Mesenchymal stem cell (in vitro differentiated cells and primary cell): ENCODE measurements around the gene ATG2A.

Experiments used
- DNase-seq: peaks from one replicate; pipeline ENCODE4 v3.0.0-alpha.2; 2013
- H2AFZ ChIP-seq: one replicate; pipeline ENCODE4 v1.6.1; 2013; ENCODE audit warnings: low read depth, mild to moderate bottlenecking, control low read depth, inconsistent platforms, low read length, moderate library complexity
- H2AK5ac ChIP-seq: 2 replicates; pipeline ENCODE4 v1.6.1; 2013; ENCODE audit warnings: low read length, moderate library complexity, mild to moderate bottlenecking, inconsistent platforms; ENCODE audit not compliant: severe bottlenecking
- H2BK120ac ChIP-seq: one replicate; pipeline ENCODE4 v1.6.1; 2013; ENCODE audit warnings: low read depth, mild to moderate bottlenecking, inconsistent platforms, low read length, moderate library complexity
- H2BK12ac ChIP-seq, 2 experiments: one replicate each; pipeline ENCODE4 v1.6.1; 2013; ENCODE audit warnings: inconsistent platforms in 2 of 2, low read length in 2 of 2, mild to moderate bottlenecking in 2 of 2, moderate library complexity in 2 of 2, control low read depth in 1 of 2
- H2BK15ac ChIP-seq: one replicate; pipeline ENCODE4 v1.6.1; 2013; ENCODE audit warnings: mild to moderate bottlenecking, low read depth, inconsistent platforms; ENCODE audit not compliant: poor library complexity, severe bottlenecking
- H2BK5ac ChIP-seq: 2 replicates; pipeline ENCODE4 v1.6.1; 2013; ENCODE audit warnings: low read depth, mild to moderate bottlenecking, low read length, control low read depth, inconsistent platforms; ENCODE audit not compliant: poor library complexity, severe bottlenecking
- H3K14ac ChIP-seq, 2 experiments: one replicate each; pipeline ENCODE4 v1.6.1; 2013; ENCODE audit warnings: inconsistent platforms in 2 of 2, low read length in 2 of 2, control low read depth in 1 of 2, mild to moderate bottlenecking in 1 of 2, moderate library complexity in 1 of 2
- H3K18ac ChIP-seq, 2 experiments: one replicate each; pipeline ENCODE4 v1.6.1; 2013; ENCODE audit warnings: inconsistent platforms in 2 of 2, low read length in 2 of 2, control low read depth in 1 of 2, low read depth in 1 of 2, mild to moderate bottlenecking in 1 of 2
- H3K23ac ChIP-seq, 2 experiments: one replicate each; pipeline ENCODE4 v1.6.1; 2013; ENCODE audit warnings: inconsistent platforms in 2 of 2, low read length in 2 of 2, mild to moderate bottlenecking in 2 of 2, moderate library complexity in 2 of 2, control low read depth in 1 of 2
- H3K27ac ChIP-seq: 2 replicates; pipeline ENCODE4 v1.5.1; 2013; ENCODE audit warnings: mild to moderate bottlenecking, moderate library complexity, low read length, control low read depth, inconsistent platforms; ENCODE audit not compliant: poor library complexity, severe bottlenecking
- H3K27me3 ChIP-seq, 2 experiments: 2 replicates each; pipeline versions ENCODE4 v1.6.1 to v1.7.0; 2013; ENCODE audit warnings: low read length in 2 of 2, mild to moderate bottlenecking in 2 of 2, moderate library complexity in 2 of 2, control low read depth in 1 of 2, inconsistent platforms in 1 of 2; ENCODE audit not compliant: control insufficient read depth in 1 of 2, insufficient read depth in 1 of 2
- H3K36me3 ChIP-seq, 2 experiments: 2 replicates each; pipeline versions ENCODE4 v1.6.1 to v1.7.0; 2013; ENCODE audit warnings: low read length in 2 of 2, control low read depth in 1 of 2, inconsistent platforms in 1 of 2, low read depth in 1 of 2, mild to moderate bottlenecking in 1 of 2; ENCODE audit not compliant: insufficient read depth in 2 of 2, control insufficient read depth in 1 of 2
- H3K4ac ChIP-seq, 2 experiments: one replicate each; pipeline ENCODE4 v1.6.1; 2013; ENCODE audit warnings: inconsistent platforms in 2 of 2, low read length in 2 of 2, mild to moderate bottlenecking in 2 of 2, moderate library complexity in 2 of 2, control low read depth in 1 of 2, low read depth in 1 of 2
- H3K4me1 ChIP-seq: 2 replicates; pipeline ENCODE4 v1.6.1; 2013; ENCODE audit warnings: low read depth, low read length, control low read depth; ENCODE audit not compliant: control insufficient read depth, insufficient read depth
- H3K4me2 ChIP-seq: 2 replicates; pipeline ENCODE4 v1.6.1; 2013; ENCODE audit warnings: low read length, mild to moderate bottlenecking, inconsistent platforms; ENCODE audit not compliant: poor library complexity, severe bottlenecking
- H3K4me3 ChIP-seq, 2 experiments: 2 replicates each; pipeline versions ENCODE4 v1.5.1 to v1.7.0; 2013; ENCODE audit warnings: low read length in 2 of 2, mild to moderate bottlenecking in 2 of 2, control low read depth in 1 of 2, low read depth in 1 of 2; ENCODE audit not compliant: insufficient read depth in 1 of 2
- H3K79me1 ChIP-seq: replicated peaks from 2 replicates; pipeline ENCODE4 v1.6.1; 2013; ENCODE audit warnings: mild to moderate bottlenecking, control low read depth, low read length, inconsistent platforms; ENCODE audit not compliant: poor library complexity, severe bottlenecking
- H3K9ac ChIP-seq: 2 replicates; pipeline ENCODE4 v1.7.0; 2013; ENCODE audit warnings: mild to moderate bottlenecking, low read length, moderate library complexity
- H3K9me3 ChIP-seq: 2 replicates; pipeline ENCODE4 v1.7.0; 2013; ENCODE audit warnings: mild to moderate bottlenecking, low read length; ENCODE audit not compliant: control insufficient read depth
- H4K8ac ChIP-seq: one replicate; pipeline ENCODE4 v1.6.1; 2013; ENCODE audit warnings: inconsistent platforms, mild to moderate bottlenecking, low read length, moderate library complexity
- H4K91ac ChIP-seq: one replicate; pipeline ENCODE4 v1.6.1; 2013; ENCODE audit warnings: mild to moderate bottlenecking, low read length, inconsistent platforms
- WGBS: methylation state at CpG from one replicate; pipeline ENCODE4 v1.1.7; 2013; ENCODE audit warnings: mixed read lengths; 5-methylcytosine and 5-hydroxymethylcytosine counted together

The ATG2A gene

DNA sequence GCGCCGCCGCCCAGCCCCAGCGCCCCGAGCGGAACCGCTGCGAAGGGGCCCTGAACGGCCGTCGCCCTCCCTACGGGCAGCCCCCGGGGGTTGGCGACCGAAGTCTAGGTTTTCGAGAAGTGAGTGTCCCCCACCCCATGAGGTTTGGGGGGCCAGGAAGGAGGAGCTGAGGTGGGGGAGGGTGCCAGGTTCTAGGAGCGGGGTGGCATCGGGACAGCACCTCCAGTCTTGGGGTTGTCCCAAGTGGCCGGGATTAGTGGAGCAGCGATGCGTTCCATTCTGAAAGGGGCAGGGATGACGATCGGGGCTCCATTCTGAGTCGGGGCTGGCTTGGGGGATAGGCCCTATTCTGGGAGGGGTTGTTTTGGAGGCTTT, 7.9 kb upstream of the ATG2A start:
- H3K4me2 ChIP-seq, result peak overlapping the region; percentile 94
- no peaks in the 10 kb centered on the region for H3K27me3 ChIP-seq
- no peak overlapping the region for H2BK120ac ChIP-seq
- no peak overlapping the region for H3K27ac ChIP-seq
- H3K18ac ChIP-seq, result peak overlapping the region; percentile 81 to 92
- peak overlapping the region; percentile 94 for H3K9ac ChIP-seq
- peak overlapping the region; percentile 55 for H2AFZ ChIP-seq
- H3K4me1 ChIP-seq, result peaks cover 21% of the 10 kb centered on the region
- H2BK12ac ChIP-seq, result peak overlapping the region in 1 of 2 experiments; percentile 10
- H2BK15ac ChIP-seq, result peak overlapping the region; percentile 84
- H3K14ac ChIP-seq, result peak overlapping the region in 1 of 2 experiments; percentile 68
- peaks cover 25 to 30% of the 10 kb centered on the region in 2 experiments for H3K36me3 ChIP-seq
- 3% methylated on average over 24 of the region's 24 CpGs for WGBS
- H2AK5ac ChIP-seq, result no peak overlapping the region
- H4K91ac ChIP-seq, result no peak overlapping the region
- H3K4ac ChIP-seq, result peak overlapping the region in 1 of 2 experiments; percentile 62
- H2BK5ac ChIP-seq, result peak overlapping the region; percentile 35
- H3K4me3 ChIP-seq, result peak overlapping the region; percentile 89 to 91
- DNase-seq, result peak; percentile 34
- H4K8ac ChIP-seq, result no peak overlapping the region
- H3K23ac ChIP-seq, result peak overlapping the region in 1 of 2 experiments; percentile 20
- H3K79me1 ChIP-seq, result peaks cover 16% of the 10 kb centered on the region
- H3K9me3 ChIP-seq, result no peaks in the 10 kb centered on the region

DNA sequence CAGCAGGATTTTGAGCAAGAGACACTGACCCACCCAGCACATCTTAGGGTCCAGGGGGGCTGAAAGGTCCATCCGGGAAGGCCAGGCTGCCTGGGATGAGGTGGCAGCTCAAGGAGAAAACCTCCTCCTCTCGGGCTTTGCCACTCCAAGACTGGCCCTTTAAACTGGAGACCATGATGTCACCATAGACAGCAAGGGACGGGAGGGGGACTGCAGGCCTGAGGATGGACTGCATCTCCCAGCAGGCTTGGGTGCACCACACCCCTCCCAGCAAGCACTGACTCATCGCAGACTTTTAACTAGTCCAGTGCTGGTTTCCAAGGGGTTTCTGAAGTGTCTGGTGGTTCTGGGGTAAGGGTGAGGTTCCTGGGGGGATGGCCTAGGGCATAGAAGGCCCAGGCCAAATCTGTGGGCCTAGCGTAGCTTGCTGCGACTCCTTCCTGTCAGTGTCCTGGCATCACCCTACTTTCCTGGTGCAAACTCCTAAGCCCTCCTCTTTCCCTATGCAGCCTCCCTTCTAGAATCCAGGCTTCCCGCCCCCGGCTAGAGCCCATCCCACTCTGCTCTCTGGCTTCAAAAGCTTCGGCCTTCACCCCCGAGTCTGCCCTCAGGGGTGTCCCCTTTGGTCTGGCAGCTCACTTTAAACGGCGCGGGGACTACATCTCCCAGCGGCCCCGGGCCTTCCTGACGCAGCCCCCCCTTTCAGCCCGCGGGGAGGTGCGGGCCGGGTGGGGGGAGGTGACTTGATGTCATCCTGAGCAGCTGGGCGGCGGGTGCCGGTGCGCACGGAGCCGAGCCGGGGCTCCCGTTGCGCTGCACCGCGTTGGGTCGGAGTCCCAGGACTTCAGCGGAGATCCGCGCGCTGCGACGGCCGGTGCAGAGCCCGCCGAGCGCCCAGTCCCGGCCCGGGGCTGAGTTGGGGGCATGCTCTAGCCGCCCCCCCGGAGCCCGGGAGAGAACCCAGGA, 7.2 kb upstream of the ATG2A start, which contains the start of gene PPP2R5B:
Gene PPP2R5B, plus strand, starts transcription at position 746 of the 966 bp plus-strand sequence. CDS start 1,046 bp downstream, outside the sequence.
- under 1% methylated on average over 34 of the region's 47 CpGs for WGBS
- Histone ChIP-seq H3K23ac (peak within 1 kb of the TSS in 1 of 2 experiments; percentile 20), H3K36me3 (peaks cover 21 to 23% of the 10 kb centered on the region in 2 experiments), H3K4me1 (peaks cover 21% of the 10 kb centered on the region), H2BK120ac (peak within 1 kb of the TSS; percentile 29), H3K79me1 (peaks cover 16% of the 10 kb centered on the region), H4K91ac (peak within 1 kb of the TSS; percentile 90), H3K27me3 (no peaks in the 10 kb centered on the region), H4K8ac (peak within 1 kb of the TSS; percentile 94), H2BK12ac (peak within 1 kb of the TSS; percentile 0 to 94), H3K18ac (peak within 1 kb of the TSS; percentile 81 to 97), H2BK5ac (peak within 1 kb of the TSS; percentile 60), H2BK15ac (peak within 1 kb of the TSS; percentile 84), H2AFZ (peak within 1 kb of the TSS; percentile 94), H3K14ac (peak within 1 kb of the TSS in 1 of 2 experiments; percentile 84), H3K27ac (peak within 1 kb of the TSS; percentile 86), H3K4me3 (peak within 1 kb of the TSS; percentile 89 to 91), H3K9ac (peak within 1 kb of the TSS; percentile 94), H3K9me3 (no peaks in the 10 kb centered on the region), H3K4ac (peak within 1 kb of the TSS; percentile 20 to 77), H3K4me2 (peak within 1 kb of the TSS; percentile 94), H2AK5ac (no peak within 1 kb of the TSS)
- peak; percentile 97 for DNase-seq

DNA sequence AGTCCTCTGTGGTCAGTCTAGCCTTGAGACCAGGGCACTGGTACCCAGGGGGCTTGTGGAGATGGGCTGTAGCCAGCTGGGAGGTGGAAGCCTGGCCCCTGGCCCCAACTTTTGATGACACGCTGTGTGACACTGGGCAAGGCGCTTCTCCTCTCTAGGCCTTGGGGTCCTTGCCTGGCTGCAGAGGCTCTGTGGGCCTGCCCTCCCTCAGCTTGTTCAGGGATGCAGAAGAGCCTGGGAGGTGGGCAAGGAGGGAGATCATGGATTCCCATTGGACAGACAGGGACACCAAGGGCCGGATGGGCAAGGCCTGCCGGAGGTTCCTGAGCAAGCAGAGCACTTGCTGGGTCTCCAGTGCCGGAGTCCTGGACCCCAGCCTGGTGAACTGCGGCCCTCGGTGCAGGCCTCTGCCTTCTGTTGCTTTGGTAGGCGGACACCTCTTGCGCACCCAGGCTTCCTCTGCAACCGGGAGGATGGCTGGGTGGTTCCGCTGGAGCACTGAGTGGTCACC, 6.2 kb upstream of the ATG2A start:
- no peak for DNase-seq
- H2BK15ac ChIP-seq, result peak overlapping the region; percentile 74
- H2BK120ac ChIP-seq, result no peak overlapping the region
- H3K4me2 ChIP-seq, result no peak overlapping the region
- H2AK5ac ChIP-seq, result peak overlapping the region; percentile 65
- H3K4me3 ChIP-seq, result no peak overlapping the region
- H3K9me3 ChIP-seq, result no peaks in the 10 kb centered on the region
- peak overlapping the region; percentile 78 for H4K91ac ChIP-seq
- H3K14ac ChIP-seq, result no peak overlapping the region
- H3K9ac ChIP-seq, result peak overlapping the region; percentile 94
- H2BK5ac ChIP-seq, result no peak overlapping the region
- peaks cover 15 to 16% of the 10 kb centered on the region in 2 experiments for H3K36me3 ChIP-seq
- H3K18ac ChIP-seq, result no peak overlapping the region
- no peak overlapping the region for H3K23ac ChIP-seq
- no peak overlapping the region for H3K27ac ChIP-seq
- H3K79me1 ChIP-seq, result peaks cover 18% of the 10 kb centered on the region
- 91% methylated on average over 11 of the region's 11 CpGs for WGBS
- no peaks in the 10 kb centered on the region for H3K27me3 ChIP-seq
- peaks cover 23% of the 10 kb centered on the region for H3K4me1 ChIP-seq
- peak overlapping the region; percentile 63 for H2AFZ ChIP-seq
- H4K8ac ChIP-seq, result peak overlapping the region; percentile 77
- peak overlapping the region; percentile 0 to 65 for H2BK12ac ChIP-seq
- no peak overlapping the region for H3K4ac ChIP-seq

DNA sequence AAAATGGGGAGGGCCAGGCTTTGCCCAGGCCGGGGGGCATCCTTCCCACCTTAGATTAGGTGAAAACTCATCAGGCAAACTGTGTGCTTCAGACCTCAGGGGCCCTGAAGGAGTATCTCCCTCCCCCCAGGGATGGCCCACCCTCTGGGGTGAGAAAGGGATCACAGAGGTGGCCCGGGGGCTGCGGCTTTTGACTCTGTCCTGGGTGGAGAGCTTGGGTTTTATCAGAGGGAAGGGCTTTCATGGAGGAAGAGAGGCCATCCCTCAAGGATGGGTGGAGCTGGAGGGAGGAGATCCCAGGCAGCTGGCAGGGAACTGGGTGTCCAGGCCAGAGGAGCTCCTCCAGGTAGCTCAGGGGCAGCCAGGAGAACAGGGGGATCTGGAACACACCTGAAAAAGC, 4.4 kb upstream of the ATG2A start:
- no peak overlapping the region for H2BK5ac ChIP-seq
- H3K27me3 ChIP-seq, result no peaks in the 10 kb centered on the region
- no peak overlapping the region for H3K4ac ChIP-seq
- H3K18ac ChIP-seq, result no peak overlapping the region
- no peak overlapping the region for H3K14ac ChIP-seq
- no peak overlapping the region for H3K4me2 ChIP-seq
- H3K79me1 ChIP-seq, result peaks cover 16% of the 10 kb centered on the region
- H2AK5ac ChIP-seq, result no peak overlapping the region
- H2AFZ ChIP-seq, result no peak overlapping the region
- DNase-seq, result no peak
- H4K8ac ChIP-seq, result no peak overlapping the region
- no peak overlapping the region for H2BK12ac ChIP-seq
- no peak overlapping the region for H3K27ac ChIP-seq
- peaks cover 21% of the 10 kb centered on the region for H3K4me1 ChIP-seq
- no peak overlapping the region for H3K4me3 ChIP-seq
- no peak overlapping the region for H3K9ac ChIP-seq
- no peak overlapping the region for H3K23ac ChIP-seq
- no peak overlapping the region for H4K91ac ChIP-seq
- H3K9me3 ChIP-seq, result no peaks in the 10 kb centered on the region
- no peak overlapping the region for H2BK120ac ChIP-seq
- H3K36me3 ChIP-seq, result no peaks in the 10 kb centered on the region
- WGBS, result 62% methylated on average over 2 of the region's 3 CpGs
- no peak overlapping the region for H2BK15ac ChIP-seq
